HCT116 (cell line): ENCODE results near the gene RBM8A.
A peak's percentile ranks its signal among the peaks of the same experiment; 100 is the strongest.

Source experiments
- CTCF ChIP-seq, 3 experiments: fragments of 200-600 bp in 1 of 3; sonication (generic) in 1 of 3; IDR thresholded peaks in 2 of 3; conservative IDR thresholded peaks in 1 of 3; 2 replicates each; pipeline ENCODE4 v1.5.1; 2012 to 2017; ENCODE audit warnings: low read depth in 2 of 3, low read length in 2 of 3, antibody characterized with exemption in 1 of 3, borderline replicate concordance in 1 of 3, control low read depth in 1 of 3, mild to moderate bottlenecking in 1 of 3, mixed read lengths in 1 of 3, mixed run types in 1 of 3, moderate library complexity in 1 of 3; ENCODE audit not compliant: insufficient read depth in 1 of 3
- EZH2 ChIP-seq: fragments of 200-600 bp; sonication (generic); IDR thresholded peaks from 2 replicates; pipeline ENCODE4 v1.6.1; 2017; ENCODE audit warnings: antibody characterized with exemption, mixed run types
- POLR2AphosphoS5 ChIP-seq: IDR thresholded peaks from 2 replicates; pipeline ENCODE4 v1.6.1; 2011; ENCODE audit warnings: mild to moderate bottlenecking, low read depth, low read length, moderate library complexity
- ZNF274 ChIP-seq: fragments of 200-500 bp; sonication (Bioruptor generic); IDR thresholded peaks from 2 replicates; pipeline ENCODE4 v1.6.1; 2014; ENCODE audit warnings: mild to moderate bottlenecking, low read depth, low read length, inconsistent platforms

GRCh38 chr1:145901312-145902021 lies 25.8 kb downstream of the RBM8A start:
- TF ChIP-seq ZNF274 (no peak), CTCF (IDR thresholded peaks at IDR 0.05 in 2 of 3, conservative IDR thresholded peaks at IDR 0.05 in 1 of 3; ENCODE audit: borderline replicate concordance in 1 of 3, insufficient read depth in 1 of 3, low read depth in 2 of 3, low read length in 2 of 3) (peak; percentile 23 to 32 (median 26); a peak in 4 of 6 replicates), EZH2 (no peak), POLR2AphosphoS5 (no peak)
